Sigmoid colon (tissue), 4 donors: ENCODE data around the gene GPR22.

ENCODE experiments used
- EP300 ChIP-seq, 4 donors: sonication (generic); formaldehyde crosslinking; IDR thresholded peaks; one replicate each; pipeline ENCODE4 v1.6.1; 2017; ENCODE audit warnings: antibody characterized with exemption in 4 of 4
- POLR2A ChIP-seq, 2 donors: fragments of 450-650 bp; IDR thresholded peaks; one replicate each; pipeline ENCODE4 v1.6.1; 2016; ENCODE audit warnings: antibody characterized with exemption in 2 of 2, mild to moderate bottlenecking in 2 of 2, moderate library complexity in 2 of 2
- TF ChIP-seq, protein P1 (sequence below), 4 experiments: fragments of 450-650 bp in 3 of 4; fragments of 200-600 bp in 1 of 4; IDR thresholded peaks; one replicate each; pipeline ENCODE4 v1.5.1; 2016 to 2019; ENCODE audit warnings: antibody characterized with exemption in 4 of 4, mild to moderate bottlenecking in 3 of 4, moderate library complexity in 2 of 4

GRCh38 chr7:107495516-107495915 lies 25.7 kb downstream of the GPR22 start:
- TF ChIP-seq EP300 (IDR thresholded peaks at IDR 0.05) (no peak), POLR2A (IDR thresholded peaks at IDR 0.05) (no peak)
- TF ChIP-seq, protein P1, sequence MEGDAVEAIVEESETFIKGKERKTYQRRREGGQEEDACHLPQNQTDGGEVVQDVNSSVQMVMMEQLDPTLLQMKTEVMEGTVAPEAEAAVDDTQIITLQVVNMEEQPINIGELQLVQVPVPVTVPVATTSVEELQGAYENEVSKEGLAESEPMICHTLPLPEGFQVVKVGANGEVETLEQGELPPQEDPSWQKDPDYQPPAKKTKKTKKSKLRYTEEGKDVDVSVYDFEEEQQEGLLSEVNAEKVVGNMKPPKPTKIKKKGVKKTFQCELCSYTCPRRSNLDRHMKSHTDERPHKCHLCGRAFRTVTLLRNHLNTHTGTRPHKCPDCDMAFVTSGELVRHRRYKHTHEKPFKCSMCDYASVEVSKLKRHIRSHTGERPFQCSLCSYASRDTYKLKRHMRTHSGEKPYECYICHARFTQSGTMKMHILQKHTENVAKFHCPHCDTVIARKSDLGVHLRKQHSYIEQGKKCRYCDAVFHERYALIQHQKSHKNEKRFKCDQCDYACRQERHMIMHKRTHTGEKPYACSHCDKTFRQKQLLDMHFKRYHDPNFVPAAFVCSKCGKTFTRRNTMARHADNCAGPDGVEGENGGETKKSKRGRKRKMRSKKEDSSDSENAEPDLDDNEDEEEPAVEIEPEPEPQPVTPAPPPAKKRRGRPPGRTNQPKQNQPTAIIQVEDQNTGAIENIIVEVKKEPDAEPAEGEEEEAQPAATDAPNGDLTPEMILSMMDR (IDR thresholded peaks at IDR 0.05), result no peak
